CD4-positive, alpha-beta T cell treated with Interferon alpha-2 for 1 hour (primary cell): ENCODE data around the gene SYNE1.
A peak's percentile ranks its signal among the peaks of the same experiment; 100 is the strongest.

Experiments
- DNase-seq, 2 donors: peaks; one replicate each; pipeline ENCODE4 v3.0.0-alpha.2; 2020 to 2022

The SYNE1 gene

GRCh38 chr6:152404936-152405595 is 232.1 kb downstream of the SYNE1 start:
- no peak for DNase-seq

- no peak for DNase-seq
These were observed 232.9 kb downstream of the SYNE1 start for GRCh38 chr6:152404086-152404857.

- no peak for DNase-seq
These were observed 234.4 kb downstream of the SYNE1 start for GRCh38 chr6:152402791-152403190.

GRCh38 chr6:152401978-152402377 is 235.2 kb downstream of the SYNE1 start:
- no peak for DNase-seq

- DNase-seq = no peak
These were observed 237.8 kb downstream of the SYNE1 start for GRCh38 chr6:152399399-152399798.

- no peak for DNase-seq
These were observed 238.2 kb downstream of the SYNE1 start for GRCh38 chr6:152398993-152399392.

- no peak for DNase-seq
These were observed 238.8 kb downstream of the SYNE1 start for GRCh38 chr6:152398316-152398715.

- no peak for DNase-seq
These were observed 242.9 kb downstream of the SYNE1 start for GRCh38 chr6:152394303-152394702.

- no peak for DNase-seq
These were observed 245.8 kb downstream of the SYNE1 start for GRCh38 chr6:152391179-152391880.

- DNase-seq = no peak
These were observed 250.1 kb downstream of the SYNE1 start for GRCh38 chr6:152387091-152387490.

- no peak for DNase-seq
These were observed 251.0 kb downstream of the SYNE1 start for GRCh38 chr6:152386131-152386530.

GRCh38 chr6:152380993-152381898 is 255.9 kb downstream of the SYNE1 start:
- no peak for DNase-seq

GRCh38 chr6:152380351-152380767 is 256.8 kb downstream of the SYNE1 start:
- no peak for DNase-seq

GRCh38 chr6:152379423-152379822 is 257.7 kb downstream of the SYNE1 start:
- no peak for DNase-seq

- no peak for DNase-seq
These were observed 259.0 kb downstream of the SYNE1 start for GRCh38 chr6:152378169-152378568.

- no peak for DNase-seq
These were observed 262.0 kb downstream of the SYNE1 start for GRCh38 chr6:152375197-152375596.

GRCh38 chr6:152372945-152373344 is 264.2 kb downstream of the SYNE1 start:
- DNase-seq = no peak

- DNase-seq = no peak
These were observed 265.4 kb downstream of the SYNE1 start for GRCh38 chr6:152371775-152372174.

GRCh38 chr6:152368751-152369624 is 268.2 kb downstream of the SYNE1 start:
- DNase-seq = no peak

- DNase-seq = no peak
These were observed 272.3 kb downstream of the SYNE1 start for GRCh38 chr6:152364866-152365265.

- DNase-seq = no peak
These were observed 277.1 kb downstream of the SYNE1 start for GRCh38 chr6:152360034-152360433.

GRCh38 chr6:152356662-152357061 is 280.5 kb downstream of the SYNE1 start:
- DNase-seq = peak in 1 of 2 donors; percentile 38
